Thoracic aorta (tissue), 2 donors: Measurements from ENCODE around the gene FKRP. TPM values are rescaled to one million over a fixed set of nuclear protein-coding genes. Genes with fewer than 3 reads are reported as not detected.
"Not testable (repeated sequence)": the region's sequence is repeated elsewhere in the genome, so short reads cannot be mapped to it uniquely, and the experiment has no call there.

Source experiments
- ATAC-seq: fragments of 150-250 bp; one replicate; pipeline ENCODE4 v1.8.0; 2017; ENCODE audit warnings: low read depth; ENCODE audit not compliant: insufficient number of reproducible peaks, low FRiP score
- DNase-seq: peaks from one replicate; pipeline ENCODE4 v3.0.0-alpha.2; 2020; ENCODE audit warnings: low spot score
- H3K27ac ChIP-seq, 2 donors: fragments of 200-600 bp; sonication (generic); 1 replicate in 1 of 2; 2 replicates in 1 of 2; pipeline ENCODE4 v1.5.1; 2016; ENCODE audit warnings: mild to moderate bottlenecking in 2 of 2, moderate library complexity in 2 of 2
- H3K27me3 ChIP-seq: fragments of 200-600 bp; sonication (generic); replicated peaks from 2 replicates; pipeline ENCODE4 v1.6.0; 2016; ENCODE audit warnings: mild to moderate bottlenecking; ENCODE audit not compliant: insufficient read depth
- H3K36me3 ChIP-seq: fragments of 200-600 bp; sonication (generic); one replicate; pipeline ENCODE4 v1.5.1; 2016
- H3K4me1 ChIP-seq, 2 donors: fragments of 200-600 bp; sonication (generic); 1 replicate in 1 of 2; 2 replicates in 1 of 2; pipeline versions ENCODE4 v1.5.1 to v1.6.0; 2016; ENCODE audit warnings: low read depth in 2 of 2, mild to moderate bottlenecking in 1 of 2; ENCODE audit not compliant: control insufficient read depth in 1 of 2
- H3K4me3 ChIP-seq: fragments of 200-600 bp; sonication (generic); 2 replicates; pipeline ENCODE4 v1.5.1; 2016; ENCODE audit warnings: mild to moderate bottlenecking
- H3K9me3 ChIP-seq: fragments of 200-600 bp; sonication (generic); 2 replicates; pipeline ENCODE4 v1.5.1; 2016
- total RNA-seq, 2 donors: library from RNA; depleted of rRNA; stranded (reverse); fragments of >200 nt; gene quantifications; one replicate each; pipeline versions ENCODE4 v1.1.0 to v1.2.3, GENCODE V29; 2016
- TF ChIP-seq, protein P1 (sequence below): fragments of 200-600 bp; sonication (generic); IDR thresholded peaks from one replicate; pipeline ENCODE4 v1.5.1; 2019; ENCODE audit warnings: antibody characterized with exemption

FKRP gene
- total RNA-seq, 2 donors from 2014 or later, result 20.6 to 99.2 TPM

DNA sequence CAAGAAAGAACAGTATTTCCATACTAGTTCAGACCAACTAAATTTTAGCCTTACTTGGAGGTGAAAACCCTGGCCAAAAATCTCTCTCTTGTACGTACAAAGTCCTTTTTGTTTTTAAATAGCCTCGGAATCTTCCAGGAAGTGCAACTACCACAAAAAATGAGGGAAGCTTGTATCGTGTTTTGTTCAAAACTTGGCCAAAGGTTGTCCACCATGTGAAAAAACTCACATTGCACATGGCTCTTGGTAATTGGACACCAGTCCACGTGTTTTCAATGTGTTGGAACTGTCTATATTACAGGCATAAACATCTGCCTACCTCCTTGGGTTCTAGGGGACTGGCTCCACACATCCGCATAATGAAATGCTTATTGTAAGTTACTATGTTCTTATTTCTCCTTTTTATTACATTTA lies 15.6 kb downstream of the FKRP start:
- H3K4me3 ChIP-seq, result no peak overlapping the region
- no peak overlapping the region for H3K27ac ChIP-seq
- H3K27me3 ChIP-seq, result no peaks in the 10 kb centered on the region
- peaks cover 6 to 13% of the 10 kb centered on the region in 2 donors for H3K4me1 ChIP-seq
- TF ChIP-seq, protein P1, sequence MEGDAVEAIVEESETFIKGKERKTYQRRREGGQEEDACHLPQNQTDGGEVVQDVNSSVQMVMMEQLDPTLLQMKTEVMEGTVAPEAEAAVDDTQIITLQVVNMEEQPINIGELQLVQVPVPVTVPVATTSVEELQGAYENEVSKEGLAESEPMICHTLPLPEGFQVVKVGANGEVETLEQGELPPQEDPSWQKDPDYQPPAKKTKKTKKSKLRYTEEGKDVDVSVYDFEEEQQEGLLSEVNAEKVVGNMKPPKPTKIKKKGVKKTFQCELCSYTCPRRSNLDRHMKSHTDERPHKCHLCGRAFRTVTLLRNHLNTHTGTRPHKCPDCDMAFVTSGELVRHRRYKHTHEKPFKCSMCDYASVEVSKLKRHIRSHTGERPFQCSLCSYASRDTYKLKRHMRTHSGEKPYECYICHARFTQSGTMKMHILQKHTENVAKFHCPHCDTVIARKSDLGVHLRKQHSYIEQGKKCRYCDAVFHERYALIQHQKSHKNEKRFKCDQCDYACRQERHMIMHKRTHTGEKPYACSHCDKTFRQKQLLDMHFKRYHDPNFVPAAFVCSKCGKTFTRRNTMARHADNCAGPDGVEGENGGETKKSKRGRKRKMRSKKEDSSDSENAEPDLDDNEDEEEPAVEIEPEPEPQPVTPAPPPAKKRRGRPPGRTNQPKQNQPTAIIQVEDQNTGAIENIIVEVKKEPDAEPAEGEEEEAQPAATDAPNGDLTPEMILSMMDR, result no peak
- peaks cover 4% of the 10 kb centered on the region for H3K36me3 ChIP-seq
- no peak for ATAC-seq
- no peaks in the 10 kb centered on the region for H3K9me3 ChIP-seq
- no peak for DNase-seq

DNA sequence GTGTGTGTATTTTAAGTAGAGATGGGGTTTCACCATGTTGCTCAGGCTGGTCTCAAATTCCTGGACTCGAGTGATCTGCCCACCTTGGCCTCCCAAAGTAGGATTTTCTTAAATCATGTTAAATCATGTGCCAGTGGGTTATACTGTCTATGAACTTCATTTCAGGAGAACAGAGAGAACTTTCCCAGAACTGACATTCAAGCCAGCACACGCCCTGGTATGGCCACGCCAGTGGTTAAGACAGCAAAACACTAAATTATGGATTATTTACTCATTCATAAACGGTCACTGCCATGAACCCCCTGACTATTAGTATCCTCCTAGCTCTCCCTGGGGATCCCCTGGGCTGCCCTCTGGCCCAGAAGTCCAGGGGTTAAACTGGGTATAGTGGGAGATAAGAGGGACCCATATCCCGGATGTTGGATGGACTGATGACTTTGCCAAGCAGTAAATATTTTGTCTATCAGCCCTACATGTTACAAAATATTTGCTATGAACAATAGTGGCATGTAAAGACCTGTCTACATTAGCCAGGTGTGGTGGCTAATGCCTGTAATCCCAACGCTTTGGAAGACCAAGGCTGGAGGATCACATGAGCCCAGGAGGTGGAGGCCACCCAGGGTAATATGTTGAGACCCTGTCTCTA lies 16.5 kb downstream of the FKRP start:
- H3K4me3 ChIP-seq, result no peak overlapping the region
- H3K9me3 ChIP-seq, result no peaks in the 10 kb centered on the region
- DNase-seq (no peak), ATAC-seq (no peak)
- TF ChIP-seq, protein P1, result no peak
- H3K27me3 ChIP-seq, result no peaks in the 10 kb centered on the region
- H3K27ac ChIP-seq, result no peak overlapping the region
- H3K36me3 ChIP-seq, result no peaks in the 10 kb centered on the region
- H3K4me1 ChIP-seq, result peaks cover 6 to 13% of the 10 kb centered on the region in 2 donors

DNA sequence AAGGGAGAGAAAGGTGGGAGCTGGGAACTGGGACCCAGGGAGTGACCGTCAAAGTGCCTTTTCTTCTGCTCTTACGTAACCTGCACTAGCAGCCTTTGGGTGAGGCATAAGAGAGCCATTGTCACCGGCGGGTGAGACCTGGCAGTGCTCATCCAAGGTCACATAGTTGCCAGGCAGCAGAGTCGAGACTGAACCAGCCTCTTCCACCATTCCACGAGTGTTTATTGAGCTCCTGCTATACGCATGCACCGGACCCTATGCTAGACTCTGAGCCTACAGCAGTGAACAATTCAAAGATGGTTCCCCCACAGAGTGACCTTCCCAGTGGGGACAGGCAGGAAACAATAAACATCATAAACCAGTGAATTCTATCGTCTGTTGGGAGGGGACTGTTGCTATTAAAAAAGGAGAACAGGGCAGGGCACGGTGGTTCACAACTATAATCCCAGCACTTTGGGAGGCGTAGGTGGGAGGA lies 19.0 kb downstream of the FKRP start:
- ATAC-seq (no peak), DNase-seq (no peak)
- no peaks in the 10 kb centered on the region for H3K9me3 ChIP-seq
- no peaks in the 10 kb centered on the region for H3K36me3 ChIP-seq
- H3K4me3 ChIP-seq, result no peak overlapping the region
- TF ChIP-seq, protein P1, result no peak
- peaks cover 6 to 15% of the 10 kb centered on the region in 2 donors for H3K4me1 ChIP-seq
- H3K27ac ChIP-seq, result no peak overlapping the region
- H3K27me3 ChIP-seq, result no peaks in the 10 kb centered on the region

DNA sequence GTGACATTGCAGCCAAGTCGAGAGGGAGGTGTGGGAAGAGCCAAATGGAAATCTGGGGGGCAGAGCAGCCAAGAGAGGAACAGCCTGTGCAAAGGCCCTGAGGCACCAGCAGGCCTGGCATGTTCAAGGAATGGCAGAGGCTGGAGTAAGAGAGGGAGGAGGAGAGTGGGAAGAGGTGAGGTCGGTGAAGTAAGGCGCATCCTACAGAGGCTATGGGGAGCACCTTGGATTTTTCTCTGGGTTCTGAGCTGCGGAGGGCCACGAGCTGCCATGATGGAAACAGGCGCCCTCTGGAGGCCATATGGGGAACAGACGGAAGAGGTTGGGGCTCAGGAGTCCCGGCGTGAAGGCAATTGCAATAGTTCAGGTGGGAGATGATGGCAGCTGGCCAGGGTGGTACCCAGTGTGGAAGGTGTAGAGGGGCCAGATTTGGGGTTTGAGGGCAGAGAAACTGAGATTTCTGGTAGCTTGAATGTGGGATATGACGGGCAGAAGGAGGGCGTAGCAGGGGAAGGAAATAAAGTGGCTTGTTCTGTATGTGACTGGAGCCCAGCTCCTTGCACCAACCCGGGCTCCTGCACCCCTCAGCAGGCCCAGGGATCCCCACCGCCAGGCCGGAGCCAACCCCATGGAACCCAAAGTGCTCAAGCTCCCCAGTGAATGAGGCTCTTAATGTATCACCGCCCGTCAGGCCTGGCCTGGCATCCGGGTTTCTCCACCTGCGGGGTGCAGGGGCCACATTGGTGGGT lies 20.9 kb downstream of the FKRP start:
- no peaks in the 10 kb centered on the region for H3K36me3 ChIP-seq
- no peak for DNase-seq
- no peak overlapping the region for H3K27ac ChIP-seq
- H3K27me3 ChIP-seq, result no peaks in the 10 kb centered on the region
- ATAC-seq, result no peak
- TF ChIP-seq, protein P1, result peak; percentile 59
- H3K4me1 ChIP-seq, result peaks cover 0 to 8% of the 10 kb centered on the region in 2 donors
- no peaks in the 10 kb centered on the region for H3K9me3 ChIP-seq
- no peak overlapping the region for H3K4me3 ChIP-seq

DNA sequence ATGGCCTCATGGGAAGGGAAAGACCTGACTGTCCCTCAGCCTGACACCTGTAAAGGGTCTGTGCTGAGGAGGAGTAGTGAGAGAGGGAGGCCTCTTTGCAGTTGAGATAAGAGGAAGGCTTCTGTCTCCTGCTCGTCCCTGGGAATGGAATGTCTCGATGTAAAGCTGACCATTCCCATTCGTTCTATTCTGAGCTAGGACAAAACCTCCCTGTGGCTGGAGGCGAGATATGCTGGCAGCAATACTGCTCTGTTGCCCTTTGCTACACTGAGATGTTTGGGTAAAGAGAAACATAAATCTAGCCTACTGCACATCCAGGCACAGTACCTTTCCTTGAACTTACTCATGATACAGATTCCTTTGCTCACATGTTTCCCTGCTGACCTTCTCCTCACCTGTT lies 22.9 kb downstream of the FKRP start:
- ATAC-seq, DNase-seq, H3K36me3 ChIP-seq, H3K27me3 ChIP-seq, H3K4me3 ChIP-seq, H3K27ac ChIP-seq, H3K4me1 ChIP-seq, H3K9me3 ChIP-seq: not testable (repeated sequence)
